Stromal cell of bone marrow (primary cell): Measurements from ENCODE around the gene UGT1A8.

Source experiments
- DNase-seq: peaks from one replicate; pipeline ENCODE4 v3.0.0-alpha.2; 2012; ENCODE audit warnings: low read depth

The UGT1A8 gene

GRCh38 chr2:233766416-233766815 lies 149.0 kb downstream of the UGT1A8 start:
- DNase-seq = no peak

GRCh38 chr2:233768076-233768475 lies 150.6 kb downstream of the UGT1A8 start:
- DNase-seq = no peak

- no peak for DNase-seq
These were observed 151.8 kb downstream of the UGT1A8 start for GRCh38 chr2:233769260-233769659.

- no peak for DNase-seq
These were observed 154.7 kb downstream of the UGT1A8 start for GRCh38 chr2:233772153-233772552.

- DNase-seq = no peak
These were observed 155.2 kb downstream of the UGT1A8 start for GRCh38 chr2:233772583-233772982.

- no peak for DNase-seq
These were observed 156.4 kb downstream of the UGT1A8 start for GRCh38 chr2:233773854-233774253.

GRCh38 chr2:233775414-233775813 lies 158.0 kb downstream of the UGT1A8 start:
- DNase-seq = no peak

- no peak for DNase-seq
These were observed 160.6 kb downstream of the UGT1A8 start, which contains the start of gene MROH2A for GRCh38 chr2:233778030-233778429. TSS of gene MROH2A (plus strand) at chr2:233778330. CDS start at chr2:233779359, 1,029 bp downstream.

GRCh38 chr2:233779722-233780121 lies 162.3 kb downstream of the UGT1A8 start:
- no peak for DNase-seq

- no peak for DNase-seq
These were observed 163.3 kb downstream of the UGT1A8 start for GRCh38 chr2:233780771-233781170.

GRCh38 chr2:233789554-233789953 lies 172.1 kb downstream of the UGT1A8 start:
- DNase-seq = no peak

- no peak for DNase-seq
These were observed 173.9 kb downstream of the UGT1A8 start for GRCh38 chr2:233791151-233791882.

- no peak for DNase-seq
These were observed 174.5 kb downstream of the UGT1A8 start for GRCh38 chr2:233791883-233792329.

GRCh38 chr2:233792720-233793119 lies 175.3 kb downstream of the UGT1A8 start:
- DNase-seq = no peak

GRCh38 chr2:233793465-233794127 lies 176.2 kb downstream of the UGT1A8 start:
- no peak for DNase-seq

- no peak for DNase-seq
These were observed 176.8 kb downstream of the UGT1A8 start for GRCh38 chr2:233794128-233794658.

- DNase-seq = no peak
These were observed 178.3 kb downstream of the UGT1A8 start for GRCh38 chr2:233795735-233796171.

GRCh38 chr2:233796254-233796653 lies 178.8 kb downstream of the UGT1A8 start:
- no peak for DNase-seq

GRCh38 chr2:233798335-233799086 lies 181.1 kb downstream of the UGT1A8 start:
- no peak for DNase-seq

GRCh38 chr2:233799087-233799665 lies 181.7 kb downstream of the UGT1A8 start:
- DNase-seq = no peak

- DNase-seq = no peak
These were observed 182.3 kb downstream of the UGT1A8 start for GRCh38 chr2:233799716-233800115.

- DNase-seq = no peak
These were observed 182.8 kb downstream of the UGT1A8 start for GRCh38 chr2:233800208-233800607.
